H1 (cell line): Measurements from ENCODE around the gene TBC1D4. TPM values are rescaled to one million over a fixed set of nuclear protein-coding genes. Genes with fewer than 3 reads are reported as not detected.

Experiments used
- CTCF ChIA-PET: fragments of 300-600 bp; sonication (Branson Sonifier 250); formaldehyde crosslinking; loops from one replicate; lab custom pipeline; 2021; ENCODE audit not compliant: partially characterized antibody; lab: Charles Lee
- POLR2A ChIA-PET: fragments of 300-600 bp; sonication (Branson Sonifier 250); formaldehyde crosslinking; loops from one replicate; lab custom pipeline; 2021; ENCODE audit warnings: inconsistent platforms; ENCODE audit not compliant: partially characterized antibody; lab: Charles Lee
- DNase-seq, 2 experiments: peaks; one replicate each; pipeline versions ENCODE4 v3.0.0 to v3.0.0-alpha.2; 2010 to 2022; ENCODE audit warnings: low spot score in 2 of 2, low read depth in 1 of 2, mixed read lengths in 1 of 2
- FAIRE-seq: peaks from 2 replicates; lab custom pipeline; 2011; peaks lifted over from hg19 to GRCh38; lab: Jason Lieb, UNC
- H2AFZ ChIP-seq: 2 replicates; pipeline ENCODE4 v1.8.1; 2012; ENCODE audit warnings: low read length, inconsistent platforms
- H2AK5ac ChIP-seq: 2 replicates; pipeline ENCODE4 v1.6.1; 2013; ENCODE audit warnings: low read depth, low read length
- H2BK120ac ChIP-seq: replicated peaks from 2 replicates; pipeline ENCODE3; 2013; ENCODE audit warnings: low read depth, low read length, inconsistent platforms
- H2BK12ac ChIP-seq: 2 replicates; pipeline ENCODE4 v1.6.1; 2013; ENCODE audit warnings: low read depth, low read length
- H2BK15ac ChIP-seq: 2 replicates; pipeline ENCODE4 v1.6.1; 2013; ENCODE audit warnings: low read length
- H2BK20ac ChIP-seq: 2 replicates; pipeline ENCODE4 v1.6.1; 2013; ENCODE audit warnings: low read length
- H2BK5ac ChIP-seq: 2 replicates; pipeline ENCODE4 v1.6.1; 2013; ENCODE audit warnings: low read depth, low read length
- H3K14ac ChIP-seq: 2 replicates; pipeline ENCODE4 v1.6.1; 2013; ENCODE audit warnings: inconsistent platforms; ENCODE audit not compliant: insufficient read length
- H3K18ac ChIP-seq: 2 replicates; pipeline ENCODE4 v1.6.1; 2013; ENCODE audit warnings: low read length; ENCODE audit errors: extremely low read depth
- H3K23ac ChIP-seq: 2 replicates; pipeline ENCODE4 v1.6.1; 2013; ENCODE audit warnings: inconsistent platforms; ENCODE audit not compliant: insufficient read length
- H3K23me2 ChIP-seq: 2 replicates; pipeline ENCODE4 v1.6.1; 2013; ENCODE audit warnings: low read depth, low read length
- H3K27ac ChIP-seq: 2 replicates; pipeline ENCODE4 v1.6.1; 2011; ENCODE audit warnings: low read depth, low read length, inconsistent platforms
- H3K27me3 ChIP-seq, 4 experiments: replicated peaks in 1 of 4; 1 replicate in 1 of 4; 2 replicates in 3 of 4; pipeline versions ENCODE4 v1.6.1 to v1.8.1; 2011 to 2013; ENCODE audit warnings: low read length in 3 of 4, mild to moderate bottlenecking in 3 of 4, inconsistent platforms in 2 of 4, mixed read lengths in 2 of 4, moderate library complexity in 1 of 4; ENCODE audit not compliant: control insufficient read depth in 3 of 4, insufficient read depth in 3 of 4; ENCODE audit errors: extremely low read depth in 1 of 4
- H3K36me3 ChIP-seq, 4 experiments: 2 replicates each; pipeline versions ENCODE4 v1.6.1 to v1.8.1; 2011 to 2013; ENCODE audit warnings: mild to moderate bottlenecking in 4 of 4, low read length in 3 of 4, moderate library complexity in 2 of 4, control low read depth in 1 of 4, inconsistent platforms in 1 of 4; ENCODE audit not compliant: insufficient read depth in 4 of 4, control insufficient read depth in 2 of 4
- H3K4ac ChIP-seq: replicated peaks from 2 replicates; pipeline ENCODE3; 2013; ENCODE audit warnings: low read length, low read depth, mixed read lengths, inconsistent platforms; ENCODE audit not compliant: insufficient read length
- H3K4me1 ChIP-seq, 4 experiments: replicated peaks in 1 of 4; 1 replicate in 1 of 4; 2 replicates in 3 of 4; pipeline versions ENCODE4 v1.6.1 to v1.8.1; 2011 to 2013; ENCODE audit warnings: low read length in 3 of 4, inconsistent platforms in 2 of 4, mixed read lengths in 1 of 4; ENCODE audit not compliant: insufficient read depth in 4 of 4, control insufficient read depth in 3 of 4
- H3K4me2 ChIP-seq, 2 experiments: 2 replicates each; pipeline versions ENCODE4 v1.6.1 to v1.8.1; 2011 to 2013; ENCODE audit warnings: low read depth in 2 of 2, low read length in 2 of 2, control low read depth in 1 of 2, inconsistent platforms in 1 of 2, mild to moderate bottlenecking in 1 of 2; ENCODE audit not compliant: insufficient read depth in 1 of 2
- H3K4me3 ChIP-seq, 4 experiments: fragments of 200-600, 300-600 bp in 1 of 4; sonication (generic), shearing (Covaris generic), sonication (Bioruptor Twin) in 1 of 4; 2 replicates each; pipeline versions ENCODE4 v1.5.1 to v1.8.1; 2011 to 2016; ENCODE audit warnings: low read length in 4 of 4, low read depth in 3 of 4, control low read depth in 2 of 4, inconsistent platforms in 2 of 4, mild to moderate bottlenecking in 2 of 4, mixed read lengths in 1 of 4, moderate library complexity in 1 of 4; ENCODE audit not compliant: insufficient read depth in 2 of 4; ENCODE audit errors: extremely low read depth in 1 of 4
- H3K56ac ChIP-seq: replicated peaks from 2 replicates; pipeline ENCODE3; 2013; ENCODE audit warnings: low read depth, mild to moderate bottlenecking, mixed read lengths, low read length, inconsistent platforms; ENCODE audit not compliant: insufficient read length
- H3K79me1 ChIP-seq: 2 replicates; pipeline ENCODE4 v1.6.1; 2013; ENCODE audit warnings: low read depth, low read length, control low read depth
- H3K79me2 ChIP-seq, 2 experiments: 2 replicates each; pipeline versions ENCODE4 v1.6.1 to v1.8.1; 2012 to 2013; ENCODE audit warnings: low read length in 2 of 2, mild to moderate bottlenecking in 2 of 2, inconsistent platforms in 1 of 2; ENCODE audit not compliant: insufficient read depth in 2 of 2, control insufficient read depth in 1 of 2
- H3K9ac ChIP-seq, 4 experiments: replicated peaks in 1 of 4; 1 replicate in 1 of 4; 2 replicates in 3 of 4; pipeline versions ENCODE4 v1.6.1 to v1.8.1; 2011 to 2013; ENCODE audit warnings: low read depth in 3 of 4, low read length in 3 of 4, control low read depth in 2 of 4, mild to moderate bottlenecking in 2 of 4, moderate library complexity in 2 of 4, inconsistent platforms in 1 of 4; ENCODE audit errors: extremely low read depth in 1 of 4
- H3K9me3 ChIP-seq, 2 experiments: 2 replicates each; pipeline versions ENCODE4 v1.6.1 to v1.8.1; 2012 to 2013; ENCODE audit warnings: mild to moderate bottlenecking in 2 of 2, moderate library complexity in 2 of 2, control low read depth in 1 of 2, inconsistent platforms in 1 of 2, low read depth in 1 of 2, low read length in 1 of 2, mixed read lengths in 1 of 2; ENCODE audit not compliant: insufficient read depth in 2 of 2
- H4K20me1 ChIP-seq, 2 experiments: replicated peaks in 1 of 2; 2 replicates each; pipeline versions ENCODE3 to v1.8.1; 2011 to 2013; ENCODE audit warnings: inconsistent platforms in 2 of 2, low read length in 2 of 2, mild to moderate bottlenecking in 1 of 2; ENCODE audit not compliant: insufficient read depth in 2 of 2, control insufficient read depth in 1 of 2
- H4K5ac ChIP-seq: 2 replicates; pipeline ENCODE4 v1.6.1; 2013; ENCODE audit warnings: low read length, low read depth, mixed read lengths, inconsistent platforms; ENCODE audit not compliant: insufficient read length
- H4K8ac ChIP-seq: 2 replicates; pipeline ENCODE4 v1.8.0; 2013; ENCODE audit warnings: mild to moderate bottlenecking, moderate library complexity, low read length, inconsistent platforms; ENCODE audit not compliant: insufficient read depth; ENCODE audit errors: extremely low read depth
- H4K91ac ChIP-seq: replicated peaks from 2 replicates; pipeline ENCODE3; 2013; ENCODE audit warnings: low read length, mixed read lengths, inconsistent platforms; ENCODE audit not compliant: insufficient read length
- BACH1 ChIP-seq: IDR thresholded peaks from 2 replicates; pipeline ENCODE4 v1.6.1; 2012; ENCODE audit warnings: low read length, improper control_type of control experiment
- MAFK ChIP-seq: IDR thresholded peaks from 2 replicates; pipeline ENCODE4 v1.6.1; 2012; ENCODE audit warnings: low read depth, mild to moderate bottlenecking, improper control_type of control experiment, low read length
- PHF8 ChIP-seq: fragments of 200-600 bp; sonication (generic); conservative IDR thresholded peaks from 2 replicates; pipeline ENCODE4 v1.7.1; 2012; ENCODE audit warnings: low read depth, mild to moderate bottlenecking, inconsistent platforms, low read length, moderate library complexity
- SIN3A ChIP-seq, 2 experiments: IDR thresholded peaks in 1 of 2; conservative IDR thresholded peaks in 1 of 2; 2 replicates each; pipeline ENCODE4 v1.6.1; 2011 to 2012; ENCODE audit warnings: low read length in 2 of 2, improper control_type of control experiment in 1 of 2, low read depth in 1 of 2, mild to moderate bottlenecking in 1 of 2
- SUZ12 ChIP-seq: fragments of 200-600 bp; sonication (generic); IDR thresholded peaks from 2 replicates; pipeline ENCODE4 v1.6.1; 2012; ENCODE audit warnings: mild to moderate bottlenecking, inconsistent platforms, low read length, moderate library complexity, mixed read lengths
- WGBS, 2 experiments: shearing (Covaris generic) in 1 of 2; methylation state at CpG; one replicate each; pipeline versions ENCODE4 v1.1.6 to v1.1.7; 2013 to 2015; ENCODE audit warnings: low lambda C conversion rate in 2 of 2, mixed read lengths in 2 of 2, inconsistent platforms in 1 of 2, low coverage in 1 of 2, missing lambda C conversion rate in 1 of 2; ENCODE audit not compliant: insufficient replicate concordance in 2 of 2, insufficient coverage in 1 of 2, insufficient read length in 1 of 2; ENCODE audit errors: extremely low coverage in 1 of 2, missing lambda C conversion rate in 1 of 2; 5-methylcytosine and 5-hydroxymethylcytosine counted together
- polyA plus RNA-seq, 7 experiments: library from polyadenylated mRNA; depleted of rRNA in 3 of 7; stranded (reverse) in 5 of 7; unstranded in 2 of 7; fragments of >200 nt in 5 of 7; fragments of 200-250 nt in 2 of 7; gene quantifications; 1 replicate in 5 of 7; 2 replicates in 1 of 7; 4 replicates in 1 of 7; pipeline versions ENCODE4 v1.2.1 to v1.2.3, GENCODE V29; 2011 to 2013; ENCODE audit warnings: missing spikeins in 2 of 7, mixed read lengths in 2 of 7
- total RNA-seq: library from RNA; stranded (reverse); fragmentation: NEBNext Ultra II Directional; extraction: Animal tissue kit (Norgen Biotek cat#: 25700); gene quantifications from 2 replicates; pipeline ENCODE4 v1.2.1, GENCODE V29; 2021

Gene TBC1D4
- total and polyA plus RNA-seq, 2 of the 8 experiments (the other 6 are each of a cell fraction or from before 2014, with no cell fraction given) = 16.7 to 39.0 TPM

DNA sequence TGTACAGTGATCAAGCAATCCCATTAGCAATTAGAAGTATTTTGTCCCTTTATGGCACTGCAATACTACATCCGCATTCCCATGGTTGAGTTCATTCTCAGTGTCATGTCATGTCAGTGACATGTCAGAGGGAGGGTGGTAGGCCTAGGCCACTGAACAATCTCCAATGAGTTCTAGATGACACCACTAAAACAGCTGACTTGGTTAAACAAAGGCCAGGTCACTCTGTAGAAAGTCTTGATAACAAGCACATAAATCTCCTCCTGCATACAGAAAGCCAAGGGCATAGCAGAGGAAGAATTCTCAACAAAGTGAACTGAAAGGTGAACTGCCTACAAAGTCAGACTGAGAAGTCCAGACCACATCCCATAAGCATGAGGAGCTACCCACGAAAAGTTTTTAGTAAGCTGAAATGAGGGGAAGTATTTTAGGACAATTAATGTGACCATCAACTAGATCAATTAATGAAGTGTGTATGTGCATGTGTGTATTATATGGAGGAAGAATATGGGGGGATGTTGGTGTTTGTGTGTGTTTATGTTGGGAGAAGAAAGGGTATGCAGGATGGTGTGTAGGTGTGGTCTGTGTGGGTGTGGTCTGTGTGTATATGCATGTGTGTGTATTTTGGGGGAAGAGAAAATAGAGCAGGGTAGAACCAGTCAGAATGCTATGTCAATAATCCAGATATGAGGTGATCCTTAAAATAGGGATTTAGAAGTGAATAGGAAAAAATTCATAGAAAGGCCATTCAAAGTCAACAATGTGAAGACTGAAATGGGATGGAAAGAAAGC is 67.7 kb downstream of the TBC1D4 start:
- no peak overlapping the region for H3K4me3 ChIP-seq
- no peak overlapping the region for H4K8ac ChIP-seq
- no peak overlapping the region for H4K91ac ChIP-seq
- no peaks in the 10 kb centered on the region for H3K27me3 ChIP-seq
- no peak overlapping the region for H2BK12ac ChIP-seq
- H2BK15ac ChIP-seq = no peak overlapping the region
- no peak overlapping the region for H4K5ac ChIP-seq
- H3K56ac ChIP-seq = no peak overlapping the region
- H4K20me1 ChIP-seq = peaks cover 2 to 5% of the 10 kb centered on the region in 2 experiments
- TF ChIP-seq MAFK = no peak
- no peak for TF ChIP-seq BACH1
- TF ChIP-seq SUZ12 = no peak
- no peak for TF ChIP-seq SIN3A (conservative IDR thresholded peaks at IDR 0.05 in 1 of 2, IDR thresholded peaks at IDR 0.05 in 1 of 2; ENCODE audit: low read depth in 1 of 2, low read length in 2 of 2)
- TF ChIP-seq PHF8 = no peak
- POLR2A ChIA-PET = no interaction called here
- CTCF ChIA-PET = interaction anchor here (0.6 to 1.8 kb wide), 5 partner anchors 12 to 42 kb away, joined by 3 to 4 read pairs (median 3); no protein-coding TSS in a partner anchor
- no peaks in the 10 kb centered on the region for H3K9me3 ChIP-seq
- H3K4me2 ChIP-seq = no peak overlapping the region
- H3K36me3 ChIP-seq = no peaks in the 10 kb centered on the region
- H2BK20ac ChIP-seq = no peak overlapping the region
- no peak overlapping the region for H2BK5ac ChIP-seq
- H3K4me1 ChIP-seq = peaks cover 0 to 6% (median 2%) of the 10 kb centered on the region in 4 experiments; a peak in 3 of 7 replicates
- FAIRE-seq (no peak), DNase-seq (no peak)
- H3K4ac ChIP-seq = no peak overlapping the region
- no peak overlapping the region for H2AFZ ChIP-seq
- peaks cover 2% of the 10 kb centered on the region; the same call in 1 of the 2 replicates for H3K79me1 ChIP-seq
- no peak overlapping the region for H3K27ac ChIP-seq
- no peak overlapping the region for H3K23ac ChIP-seq
- no peak overlapping the region for H2BK120ac ChIP-seq
- peaks cover 0 to 20% of the 10 kb centered on the region in 2 experiments; a peak in 2 of 4 replicates for H3K79me2 ChIP-seq
- 91% methylated on average over 2 of the region's 2 CpGs; no CpG with 5 or more reads in 1 of the 2 experiments for WGBS, 2 experiments
- H2AK5ac ChIP-seq = no peak overlapping the region
- H3K23me2 ChIP-seq = no peaks in the 10 kb centered on the region; the same call in 1 of the 2 replicates
- no peak overlapping the region for H3K14ac ChIP-seq
- H3K18ac ChIP-seq = no peak overlapping the region
- H3K9ac ChIP-seq = no peak overlapping the region
